CD4-positive, alpha-beta T cell (primary cell): ENCODE results near the gene RNF26. TPM values are rescaled to one million over a fixed set of nuclear protein-coding genes. Genes with fewer than 3 reads are reported as not detected.

ENCODE experiments used
- ATAC-seq: fragments of 200-7000 bp; cut with Tn5 transposase; one replicate; pipeline ENCODE4 v1.10.0; 2022; ENCODE audit warnings: mild to moderate bottlenecking; ENCODE audit not compliant: poor library complexity
- CTCF ChIA-PET: fragments of 350-600 bp; sonication (Branson Sonifier 250); formaldehyde crosslinking; loops from one replicate; lab custom pipeline; 2021; ENCODE audit warnings: antibody characterized with exemption, inconsistent platforms; lab: Charles Lee
- POLR2A ChIA-PET: fragments of 350-600 bp; sonication (Branson Sonifier 250); formaldehyde crosslinking; loops from one replicate; lab custom pipeline; 2021; ENCODE audit warnings: antibody characterized with exemption, inconsistent platforms; lab: Charles Lee
- DNase-seq, 14 experiments: peaks; one replicate each; pipeline ENCODE4 v3.0.0-alpha.2; 2013 to 2020; ENCODE audit warnings: mixed read lengths in 2 of 14
- H3K27ac ChIP-seq, 2 donors: one replicate each; pipeline versions ENCODE4 v1.5.1 to v1.7.0; 2013; ENCODE audit warnings: low read length in 2 of 2, low read depth in 1 of 2, mild to moderate bottlenecking in 1 of 2
- H3K27me3 ChIP-seq, 2 experiments: 1 replicate in 1 of 2; 2 replicates in 1 of 2; pipeline versions ENCODE4 v1.6.1 to v1.7.0; 2013; ENCODE audit warnings: low read length in 2 of 2, control low read depth in 1 of 2, mild to moderate bottlenecking in 1 of 2, moderate library complexity in 1 of 2; ENCODE audit not compliant: insufficient read depth in 2 of 2, control insufficient read depth in 1 of 2
- H3K36me3 ChIP-seq: one replicate; pipeline ENCODE4 v1.6.1; 2013; ENCODE audit warnings: low read length, control low read depth; ENCODE audit not compliant: insufficient read depth
- H3K4me1 ChIP-seq: one replicate; pipeline ENCODE4 v1.6.1; 2013; ENCODE audit warnings: low read length, control low read depth; ENCODE audit not compliant: insufficient read depth
- H3K4me3 ChIP-seq: one replicate; pipeline ENCODE4 v1.5.1; 2013; ENCODE audit warnings: mild to moderate bottlenecking, low read length, moderate library complexity
- H3K9me3 ChIP-seq, 2 experiments: 1 replicate in 1 of 2; 2 replicates in 1 of 2; pipeline versions ENCODE4 v1.6.1 to v1.7.0; 2013; ENCODE audit warnings: low read length in 2 of 2, mild to moderate bottlenecking in 2 of 2, control low read depth in 1 of 2, moderate library complexity in 1 of 2; ENCODE audit not compliant: control insufficient read depth in 1 of 2, insufficient read depth in 1 of 2
- H3K27ac Mint-ChIP-seq: one replicate; pipeline ENCODE4 v1.8.0; 2020; ENCODE audit warnings: mixed read lengths
- H3K27me3 Mint-ChIP-seq: one replicate; pipeline ENCODE4 v1.8.0; 2021; ENCODE audit warnings: mixed read lengths
- H3K36me3 Mint-ChIP-seq: one replicate; pipeline ENCODE4 v1.8.0; 2021; ENCODE audit warnings: low read depth, mixed read lengths
- H3K4me1 Mint-ChIP-seq: one replicate; pipeline ENCODE4 v1.8.0; 2021; ENCODE audit warnings: low read depth, mixed read lengths
- H3K4me3 Mint-ChIP-seq: one replicate; pipeline ENCODE4 v1.8.0; 2020; ENCODE audit warnings: mild to moderate bottlenecking, mixed read lengths
- H3K9me3 Mint-ChIP-seq: one replicate; pipeline ENCODE4 v1.8.0; 2020; ENCODE audit warnings: mixed read lengths
- CTCF ChIP-seq: fragments of 200-600 bp; IDR thresholded peaks from one replicate; pipeline ENCODE4 v1.8.0; 2022; ENCODE audit warnings: antibody characterized with exemption, mild to moderate bottlenecking
- intact Hi-C, 2 experiments: fragments of 100-400 bp; cut with DNase I in 1 of 2; cut with micrococcal nuclease in 1 of 2; formaldehyde crosslinking; loops; one replicate each; pipeline versions ENCODE4 v1.15.1 to v1.9.0; 2023 to 2025; cut with DNase I, micrococcal nuclease
- total RNA-seq, 174 experiments: library from RNA in 2 of 174; stranded (reverse) in 2 of 174; gene quantifications; one replicate each; pipeline ENCODE4 v1.2.3 and lab custom pipeline; 2021 to 2026

The RNF26 gene
- total RNA-seq, 2 experiments from 2014 or later: 18.3 to 20.5 TPM

- Mint-ChIP-seq H3K36me3 (no peaks in the 10 kb centered on the region), H3K4me1 (no peaks in the 10 kb centered on the region), H3K27me3 (peaks cover 42% of the 10 kb centered on the region), H3K4me3 (no peak overlapping the region), H3K9me3 (no peaks in the 10 kb centered on the region), H3K27ac (no peak overlapping the region)
- Histone ChIP-seq H3K27me3 (peaks cover 10 to 16% of the 10 kb centered on the region in 2 experiments), H3K27ac (no peak overlapping the region), H3K9me3 (no peaks in the 10 kb centered on the region), H3K36me3 (no peaks in the 10 kb centered on the region), H3K4me3 (no peak overlapping the region), H3K4me1 (peaks cover 14% of the 10 kb centered on the region)
- intact Hi-C loops: no loop called here
- DNase-seq (no peak), ATAC-seq (no peak)
- CTCF ChIA-PET: interaction anchor here (2.2 to 7.6 kb wide), 2 partner anchors 16 kb away, joined by 11 to 66 read pairs; no protein-coding TSS in a partner anchor
- TF ChIP-seq CTCF: no peak
- POLR2A ChIA-PET: no interaction called here
Observed at GRCh38 chr11:119372260-119373058, 38.1 kb downstream of the RNF26 start.

- Histone ChIP-seq H3K27ac (no peak overlapping the region), H3K4me3 (no peak overlapping the region), H3K4me1 (peaks cover 18% of the 10 kb centered on the region), H3K9me3 (no peaks in the 10 kb centered on the region), H3K27me3 (peaks cover 6 to 8% of the 10 kb centered on the region in 2 experiments), H3K36me3 (no peaks in the 10 kb centered on the region)
- Mint-ChIP-seq H3K9me3 (no peaks in the 10 kb centered on the region), H3K36me3 (no peaks in the 10 kb centered on the region), H3K4me3 (no peak overlapping the region), H3K27ac (no peak overlapping the region), H3K4me1 (no peaks in the 10 kb centered on the region), H3K27me3 (peaks cover 34% of the 10 kb centered on the region)
- no peak for TF ChIP-seq CTCF
- intact Hi-C loops: no loop called here
- ChIA-PET CTCF (interaction anchor here (0.7 to 7.6 kb wide), 3 partner anchors 9 to 35 kb away, joined by 4 to 66 read pairs (median 5); no protein-coding TSS in a partner anchor), POLR2A (interaction anchor here (0.9 kb wide), 1 partner anchor 17 kb away, joined by 3 read pairs; no protein-coding TSS in a partner anchor)
- ATAC-seq (no peak), DNase-seq (peak in 1 of 14 experiments; percentile 32)
Observed at GRCh38 chr11:119373059-119373920, 39.0 kb downstream of the RNF26 start.

- CTCF ChIA-PET: interaction anchor here (0.7 to 7.6 kb wide), 4 partner anchors 8 to 36 kb away, joined by 4 to 66 read pairs (median 6); no protein-coding TSS in a partner anchor
- Histone ChIP-seq H3K27me3 (peaks cover 2 to 5% of the 10 kb centered on the region in 2 experiments), H3K9me3 (no peaks in the 10 kb centered on the region), H3K27ac (no peak overlapping the region), H3K4me1 (peaks cover 18% of the 10 kb centered on the region), H3K36me3 (no peaks in the 10 kb centered on the region), H3K4me3 (no peak overlapping the region)
- Mint-ChIP-seq H3K27me3 (peaks cover 27% of the 10 kb centered on the region), H3K27ac (no peak overlapping the region), H3K4me3 (no peak overlapping the region), H3K36me3 (no peaks in the 10 kb centered on the region), H3K9me3 (no peaks in the 10 kb centered on the region), H3K4me1 (no peaks in the 10 kb centered on the region)
- TF ChIP-seq CTCF: peak; percentile 63
- ATAC-seq (peak; percentile 51), DNase-seq (peak in 8 of 14 experiments; percentile 15 to 66 (median 38))
- POLR2A ChIA-PET: interaction anchor here (0.9 kb wide), 1 partner anchor 18 kb away, joined by 3 read pairs; no protein-coding TSS in a partner anchor
- intact Hi-C loops: no loop called here
Observed at GRCh38 chr11:119373921-119374631, 39.7 kb downstream of the RNF26 start.
